H1 (cell line): ENCODE measurements around the gene TCEA3. TPM values are rescaled to one million over a fixed set of nuclear protein-coding genes. Genes with fewer than 3 reads are reported as not detected.

Experiments
- CTCF ChIA-PET: fragments of 300-600 bp; sonication (Branson Sonifier 250); formaldehyde crosslinking; loops from one replicate; lab custom pipeline; 2021; ENCODE audit not compliant: partially characterized antibody; lab: Charles Lee
- POLR2A ChIA-PET: fragments of 300-600 bp; sonication (Branson Sonifier 250); formaldehyde crosslinking; loops from one replicate; lab custom pipeline; 2021; ENCODE audit warnings: inconsistent platforms; ENCODE audit not compliant: partially characterized antibody; lab: Charles Lee
- DNase-seq, 2 experiments: peaks; one replicate each; pipeline versions ENCODE4 v3.0.0 to v3.0.0-alpha.2; 2010 to 2022; ENCODE audit warnings: low spot score in 2 of 2, low read depth in 1 of 2, mixed read lengths in 1 of 2
- FAIRE-seq: peaks from 2 replicates; lab custom pipeline; 2011; peaks lifted over from hg19 to GRCh38; lab: Jason Lieb, UNC
- H2AFZ ChIP-seq: 2 replicates; pipeline ENCODE4 v1.8.1; 2012; ENCODE audit warnings: low read length, inconsistent platforms
- H2AK5ac ChIP-seq: 2 replicates; pipeline ENCODE4 v1.6.1; 2013; ENCODE audit warnings: low read depth, low read length
- H2BK120ac ChIP-seq: replicated peaks from 2 replicates; pipeline ENCODE3; 2013; ENCODE audit warnings: low read depth, low read length, inconsistent platforms
- H2BK12ac ChIP-seq: 2 replicates; pipeline ENCODE4 v1.6.1; 2013; ENCODE audit warnings: low read depth, low read length
- H2BK15ac ChIP-seq: 2 replicates; pipeline ENCODE4 v1.6.1; 2013; ENCODE audit warnings: low read length
- H2BK20ac ChIP-seq: 2 replicates; pipeline ENCODE4 v1.6.1; 2013; ENCODE audit warnings: low read length
- H2BK5ac ChIP-seq: 2 replicates; pipeline ENCODE4 v1.6.1; 2013; ENCODE audit warnings: low read depth, low read length
- H3K14ac ChIP-seq: 2 replicates; pipeline ENCODE4 v1.6.1; 2013; ENCODE audit warnings: inconsistent platforms; ENCODE audit not compliant: insufficient read length
- H3K18ac ChIP-seq: 2 replicates; pipeline ENCODE4 v1.6.1; 2013; ENCODE audit warnings: low read length; ENCODE audit errors: extremely low read depth
- H3K23ac ChIP-seq: 2 replicates; pipeline ENCODE4 v1.6.1; 2013; ENCODE audit warnings: inconsistent platforms; ENCODE audit not compliant: insufficient read length
- H3K23me2 ChIP-seq: 2 replicates; pipeline ENCODE4 v1.6.1; 2013; ENCODE audit warnings: low read depth, low read length
- H3K27ac ChIP-seq: 2 replicates; pipeline ENCODE4 v1.6.1; 2011; ENCODE audit warnings: low read depth, low read length, inconsistent platforms
- H3K27me3 ChIP-seq, 4 experiments: replicated peaks in 1 of 4; 1 replicate in 1 of 4; 2 replicates in 3 of 4; pipeline versions ENCODE4 v1.6.1 to v1.8.1; 2011 to 2013; ENCODE audit warnings: low read length in 3 of 4, mild to moderate bottlenecking in 3 of 4, inconsistent platforms in 2 of 4, mixed read lengths in 2 of 4, moderate library complexity in 1 of 4; ENCODE audit not compliant: control insufficient read depth in 3 of 4, insufficient read depth in 3 of 4; ENCODE audit errors: extremely low read depth in 1 of 4
- H3K36me3 ChIP-seq, 4 experiments: 2 replicates each; pipeline versions ENCODE4 v1.6.1 to v1.8.1; 2011 to 2013; ENCODE audit warnings: mild to moderate bottlenecking in 4 of 4, low read length in 3 of 4, moderate library complexity in 2 of 4, control low read depth in 1 of 4, inconsistent platforms in 1 of 4; ENCODE audit not compliant: insufficient read depth in 4 of 4, control insufficient read depth in 2 of 4
- H3K4ac ChIP-seq: replicated peaks from 2 replicates; pipeline ENCODE3; 2013; ENCODE audit warnings: low read length, low read depth, mixed read lengths, inconsistent platforms; ENCODE audit not compliant: insufficient read length
- H3K4me1 ChIP-seq, 4 experiments: replicated peaks in 1 of 4; 1 replicate in 1 of 4; 2 replicates in 3 of 4; pipeline versions ENCODE4 v1.6.1 to v1.8.1; 2011 to 2013; ENCODE audit warnings: low read length in 3 of 4, inconsistent platforms in 2 of 4, mixed read lengths in 1 of 4; ENCODE audit not compliant: insufficient read depth in 4 of 4, control insufficient read depth in 3 of 4
- H3K4me2 ChIP-seq, 2 experiments: 2 replicates each; pipeline versions ENCODE4 v1.6.1 to v1.8.1; 2011 to 2013; ENCODE audit warnings: low read depth in 2 of 2, low read length in 2 of 2, control low read depth in 1 of 2, inconsistent platforms in 1 of 2, mild to moderate bottlenecking in 1 of 2; ENCODE audit not compliant: insufficient read depth in 1 of 2
- H3K4me3 ChIP-seq, 4 experiments: fragments of 200-600, 300-600 bp in 1 of 4; sonication (generic), shearing (Covaris generic), sonication (Bioruptor Twin) in 1 of 4; 2 replicates each; pipeline versions ENCODE4 v1.5.1 to v1.8.1; 2011 to 2016; ENCODE audit warnings: low read length in 4 of 4, low read depth in 3 of 4, control low read depth in 2 of 4, inconsistent platforms in 2 of 4, mild to moderate bottlenecking in 2 of 4, mixed read lengths in 1 of 4, moderate library complexity in 1 of 4; ENCODE audit not compliant: insufficient read depth in 2 of 4; ENCODE audit errors: extremely low read depth in 1 of 4
- H3K56ac ChIP-seq: replicated peaks from 2 replicates; pipeline ENCODE3; 2013; ENCODE audit warnings: low read depth, mild to moderate bottlenecking, mixed read lengths, low read length, inconsistent platforms; ENCODE audit not compliant: insufficient read length
- H3K79me1 ChIP-seq: 2 replicates; pipeline ENCODE4 v1.6.1; 2013; ENCODE audit warnings: low read depth, low read length, control low read depth
- H3K79me2 ChIP-seq, 2 experiments: 2 replicates each; pipeline versions ENCODE4 v1.6.1 to v1.8.1; 2012 to 2013; ENCODE audit warnings: low read length in 2 of 2, mild to moderate bottlenecking in 2 of 2, inconsistent platforms in 1 of 2; ENCODE audit not compliant: insufficient read depth in 2 of 2, control insufficient read depth in 1 of 2
- H3K9ac ChIP-seq, 4 experiments: replicated peaks in 1 of 4; 1 replicate in 1 of 4; 2 replicates in 3 of 4; pipeline versions ENCODE4 v1.6.1 to v1.8.1; 2011 to 2013; ENCODE audit warnings: low read depth in 3 of 4, low read length in 3 of 4, control low read depth in 2 of 4, mild to moderate bottlenecking in 2 of 4, moderate library complexity in 2 of 4, inconsistent platforms in 1 of 4; ENCODE audit errors: extremely low read depth in 1 of 4
- H3K9me3 ChIP-seq, 2 experiments: 2 replicates each; pipeline versions ENCODE4 v1.6.1 to v1.8.1; 2012 to 2013; ENCODE audit warnings: mild to moderate bottlenecking in 2 of 2, moderate library complexity in 2 of 2, control low read depth in 1 of 2, inconsistent platforms in 1 of 2, low read depth in 1 of 2, low read length in 1 of 2, mixed read lengths in 1 of 2; ENCODE audit not compliant: insufficient read depth in 2 of 2
- H4K20me1 ChIP-seq, 2 experiments: replicated peaks in 1 of 2; 2 replicates each; pipeline versions ENCODE3 to v1.8.1; 2011 to 2013; ENCODE audit warnings: inconsistent platforms in 2 of 2, low read length in 2 of 2, mild to moderate bottlenecking in 1 of 2; ENCODE audit not compliant: insufficient read depth in 2 of 2, control insufficient read depth in 1 of 2
- H4K5ac ChIP-seq: 2 replicates; pipeline ENCODE4 v1.6.1; 2013; ENCODE audit warnings: low read length, low read depth, mixed read lengths, inconsistent platforms; ENCODE audit not compliant: insufficient read length
- H4K8ac ChIP-seq: 2 replicates; pipeline ENCODE4 v1.8.0; 2013; ENCODE audit warnings: mild to moderate bottlenecking, moderate library complexity, low read length, inconsistent platforms; ENCODE audit not compliant: insufficient read depth; ENCODE audit errors: extremely low read depth
- H4K91ac ChIP-seq: replicated peaks from 2 replicates; pipeline ENCODE3; 2013; ENCODE audit warnings: low read length, mixed read lengths, inconsistent platforms; ENCODE audit not compliant: insufficient read length
- EP300 ChIP-seq, 2 experiments: IDR thresholded peaks; 1 replicate in 1 of 2; 2 replicates in 1 of 2; pipeline ENCODE4 v1.6.1; 2011 to 2012; ENCODE audit warnings: low read depth in 2 of 2, low read length in 2 of 2, mild to moderate bottlenecking in 2 of 2, borderline replicate concordance in 1 of 2, inconsistent platforms in 1 of 2, moderate library complexity in 1 of 2
- GABPA ChIP-seq: IDR thresholded peaks from 2 replicates; pipeline ENCODE4 v1.6.1; 2011; ENCODE audit warnings: mild to moderate bottlenecking, low read length, moderate library complexity, borderline replicate concordance; ENCODE audit not compliant: insufficient read depth
- POLR2A ChIP-seq, 2 experiments: IDR thresholded peaks; 1 replicate in 1 of 2; 2 replicates in 1 of 2; pipeline ENCODE4 v1.6.1; 2011; ENCODE audit warnings: low read depth in 2 of 2, low read length in 2 of 2, mild to moderate bottlenecking in 2 of 2; ENCODE audit errors: control extremely low read depth in 1 of 2
- POLR2AphosphoS5 ChIP-seq: IDR thresholded peaks from 2 replicates; pipeline ENCODE4 v1.6.1; 2011; ENCODE audit warnings: low read depth, low read length
- POU5F1 ChIP-seq: IDR thresholded peaks from 2 replicates; pipeline ENCODE4 v1.6.1; 2011; ENCODE audit warnings: low read depth, mild to moderate bottlenecking, low read length, moderate library complexity
- RNF2 ChIP-seq: fragments of 200-900, 300-1000 bp; sonication (generic); IDR thresholded peaks from 2 replicates; pipeline ENCODE4 v1.7.1; 2016; ENCODE audit warnings: borderline replicate concordance, low read depth, mild to moderate bottlenecking, antibody characterized with exemption, low read length; ENCODE audit not compliant: poor library complexity, severe bottlenecking; ENCODE audit errors: missing control alignments
- SIN3A ChIP-seq, 2 experiments: IDR thresholded peaks in 1 of 2; conservative IDR thresholded peaks in 1 of 2; 2 replicates each; pipeline ENCODE4 v1.6.1; 2011 to 2012; ENCODE audit warnings: low read length in 2 of 2, improper control_type of control experiment in 1 of 2, low read depth in 1 of 2, mild to moderate bottlenecking in 1 of 2
- TBP ChIP-seq: IDR thresholded peaks from 2 replicates; pipeline ENCODE4 v1.6.1; 2011; ENCODE audit warnings: low read depth, low read length, improper control_type of control experiment
- WGBS, 2 experiments: shearing (Covaris generic) in 1 of 2; methylation state at CpG; one replicate each; pipeline versions ENCODE4 v1.1.6 to v1.1.7; 2013 to 2015; ENCODE audit warnings: low lambda C conversion rate in 2 of 2, mixed read lengths in 2 of 2, inconsistent platforms in 1 of 2, low coverage in 1 of 2, missing lambda C conversion rate in 1 of 2; ENCODE audit not compliant: insufficient replicate concordance in 2 of 2, insufficient coverage in 1 of 2, insufficient read length in 1 of 2; ENCODE audit errors: extremely low coverage in 1 of 2, missing lambda C conversion rate in 1 of 2; 5-methylcytosine and 5-hydroxymethylcytosine counted together
- polyA plus RNA-seq, 7 experiments: library from polyadenylated mRNA; depleted of rRNA in 3 of 7; stranded (reverse) in 5 of 7; unstranded in 2 of 7; fragments of >200 nt in 5 of 7; fragments of 200-250 nt in 2 of 7; gene quantifications; 1 replicate in 5 of 7; 2 replicates in 1 of 7; 4 replicates in 1 of 7; pipeline versions ENCODE4 v1.2.1 to v1.2.3, GENCODE V29; 2011 to 2013; ENCODE audit warnings: missing spikeins in 2 of 7, mixed read lengths in 2 of 7
- total RNA-seq: library from RNA; stranded (reverse); fragmentation: NEBNext Ultra II Directional; extraction: Animal tissue kit (Norgen Biotek cat#: 25700); gene quantifications from 2 replicates; pipeline ENCODE4 v1.2.1, GENCODE V29; 2021
- TF ChIP-seq, protein P1 (sequence below): IDR thresholded peaks from 2 replicates; pipeline ENCODE4 v1.6.1; 2012; ENCODE audit warnings: inconsistent platforms

The TCEA3 gene
- total and polyA plus RNA-seq, 2 of the 8 experiments (the other 6 are each of a cell fraction or from before 2014, with no cell fraction given), result 0.08 TPM; not detected in 1

DNA sequence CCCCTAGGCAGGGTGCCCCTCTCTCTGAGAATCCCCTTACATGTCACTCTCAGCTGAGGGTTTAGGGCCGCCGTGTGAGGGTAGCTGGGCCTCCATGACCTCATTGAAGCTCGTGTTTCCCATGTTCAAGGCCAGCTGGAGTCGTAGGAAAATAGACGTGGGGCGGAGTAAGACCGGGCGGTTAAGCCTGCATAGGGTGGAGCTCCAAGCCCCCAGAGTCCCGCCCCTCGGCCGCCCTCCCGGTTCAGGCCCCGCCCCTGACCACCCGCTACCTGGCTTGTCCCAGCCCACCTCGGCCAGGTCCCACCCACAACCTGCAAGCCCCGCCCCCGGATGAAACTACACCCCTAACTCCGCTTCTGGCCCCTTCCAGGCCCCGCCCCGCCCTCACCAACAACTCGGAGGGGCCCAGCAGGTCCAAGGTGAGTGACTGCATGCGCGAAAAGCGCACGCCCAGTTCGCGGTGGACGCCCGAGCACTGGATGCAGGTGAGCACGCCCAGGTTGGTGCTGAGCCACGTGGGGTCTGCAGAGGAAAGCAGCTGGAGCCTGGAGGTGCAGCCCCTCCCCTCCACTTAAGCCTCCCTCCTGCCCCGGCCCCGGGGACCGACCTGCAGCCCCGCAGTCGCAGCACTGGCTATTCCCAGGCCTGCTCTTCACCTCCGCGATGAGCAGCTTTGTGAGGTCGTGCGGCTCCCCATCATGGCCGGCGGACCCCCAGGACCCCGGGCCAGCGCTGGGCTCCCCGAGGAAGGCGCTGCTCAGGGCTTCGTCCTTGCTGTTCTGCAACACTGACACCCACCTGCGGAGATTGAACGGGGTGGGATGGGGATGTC, 12.2 kb upstream of the TCEA3 start:
- no peak overlapping the region for H4K91ac ChIP-seq
- H2BK15ac ChIP-seq, result no peak overlapping the region
- ChIA-PET CTCF (interaction anchor here (0.8 to 1.6 kb wide), 9 partner anchors 12 to 254 kb away, joined by 3 to 7 read pairs (median 4); partner anchors contain the start of gene TCEA3), POLR2A (interaction anchor here (0.6 to 3.0 kb wide), 7 partner anchors 11 to 484 kb away, joined by 3 to 14 read pairs (median 4); partner anchors contain the start of genes HNRNPR, RPL11 and TCEA3)
- H3K23me2 ChIP-seq, result no peaks in the 10 kb centered on the region
- H3K9me3 ChIP-seq, result no peaks in the 10 kb centered on the region
- FAIRE-seq, result no peak
- no peak overlapping the region for H2AFZ ChIP-seq
- no peak overlapping the region for H3K9ac ChIP-seq
- peak overlapping the region; percentile 77; the same call in 1 of the 2 replicates for H4K8ac ChIP-seq
- H2BK12ac ChIP-seq, result no peak overlapping the region
- peak overlapping the region; percentile 33 to 56; a peak in 3 of 4 replicates for H3K4me2 ChIP-seq
- no peak overlapping the region for H3K4ac ChIP-seq
- H3K4me1 ChIP-seq, result peaks cover 0 to 8% (median 4%) of the 10 kb centered on the region in 4 experiments; a peak in 5 of 7 replicates
- no peaks in the 10 kb centered on the region for H3K79me2 ChIP-seq
- no peaks in the 10 kb centered on the region for H3K27me3 ChIP-seq
- H3K79me1 ChIP-seq, result no peaks in the 10 kb centered on the region
- no peak overlapping the region for H2BK120ac ChIP-seq
- peaks cover 4 to 28% (median 13%) of the 10 kb centered on the region in 4 experiments; a peak in 5 of 8 replicates for H3K36me3 ChIP-seq
- no peak overlapping the region for H3K14ac ChIP-seq
- H4K5ac ChIP-seq, result no peak overlapping the region
- H2AK5ac ChIP-seq, result no peak overlapping the region
- peak overlapping the region in 3 of 4 experiments; percentile 5 to 49 (median 32); a peak in 5 of 8 replicates for H3K4me3 ChIP-seq
- peaks cover 0 to 7% of the 10 kb centered on the region in 2 experiments for H4K20me1 ChIP-seq
- peak; percentile 88 to 99 for DNase-seq
- no peak overlapping the region for H3K23ac ChIP-seq
- no peak overlapping the region for H3K27ac ChIP-seq
- no peak overlapping the region for H2BK20ac ChIP-seq
- WGBS, 2 experiments, result 35% methylated on average over 35 of the region's 49 CpGs; no CpG with 5 or more reads in 1 of the 2 experiments
- no peak overlapping the region for H2BK5ac ChIP-seq
- H3K56ac ChIP-seq, result no peak overlapping the region
- H3K18ac ChIP-seq, result no peak overlapping the region; the same call in 1 of the 2 replicates
- TF ChIP-seq POU5F1 (no peak), EP300 (IDR thresholded peaks at IDR 0.05; ENCODE audit: borderline replicate concordance in 1 of 2, low read depth in 2 of 2, low read length in 2 of 2) (0 out of 3 replicates have a peak, but pooled peaks of 1 of the 2 experiments have one; percentile 41), TBP (no peak), POLR2AphosphoS5 (peak; percentile 33; the same call in 1 of the 2 replicates), SIN3A (conservative IDR thresholded peaks at IDR 0.05 in 1 of 2, IDR thresholded peaks at IDR 0.05 in 1 of 2; ENCODE audit: low read depth in 1 of 2, low read length in 2 of 2) (0 out of 4 replicates have a peak, but pooled peaks of 1 of the 2 experiments have one; percentile 38), GABPA (no peak), POLR2A (IDR thresholded peaks at IDR 0.05; ENCODE audit: control extremely low read depth in 1 of 2, low read depth in 2 of 2, low read length in 2 of 2) (peak in 1 of 2 experiments; percentile 49; a peak in 1 of 3 replicates), RNF2 (no peak)
- TF ChIP-seq, protein P1, sequence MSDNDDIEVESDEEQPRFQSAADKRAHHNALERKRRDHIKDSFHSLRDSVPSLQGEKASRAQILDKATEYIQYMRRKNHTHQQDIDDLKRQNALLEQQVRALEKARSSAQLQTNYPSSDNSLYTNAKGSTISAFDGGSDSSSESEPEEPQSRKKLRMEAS, result peak; percentile 83
